Breast epithelium (tissue), 4 donors: ENCODE data around the gene IRAG1. TPM values are rescaled to one million over a fixed set of nuclear protein-coding genes. Genes with fewer than 3 reads are reported as not detected.

ENCODE experiments used
- DNase-seq, 2 donors: peaks; one replicate each; pipeline ENCODE4 v3.0.0-alpha.2; 2019; ENCODE audit warnings: low spot score in 2 of 2
- H3K27ac ChIP-seq, 2 donors: fragments of 200-600 bp; sonication (generic) in 1 of 2; one replicate each; pipeline ENCODE4 v1.5.1; 2016 to 2019; ENCODE audit warnings: mild to moderate bottlenecking in 1 of 2
- H3K27me3 ChIP-seq, 2 donors: fragments of 200-600 bp; sonication (generic) in 1 of 2; one replicate each; pipeline versions ENCODE4 v1.5.1 to v1.6.0; 2017 to 2019; ENCODE audit warnings: control low read depth in 1 of 2, mild to moderate bottlenecking in 1 of 2
- H3K36me3 ChIP-seq: fragments of 200-600 bp; one replicate; pipeline ENCODE4 v1.5.1; 2019
- H3K4me1 ChIP-seq, 2 donors: fragments of 200-600 bp; sonication (generic); one replicate each; pipeline ENCODE4 v1.5.1; 2016 to 2019; ENCODE audit warnings: control low read depth in 1 of 2
- H3K4me3 ChIP-seq, 3 donors: fragments of 200-600 bp; sonication (generic); 1 replicate in 2 of 3; 2 replicates in 1 of 3; pipeline ENCODE4 v1.5.1; 2016 to 2019; ENCODE audit warnings: mild to moderate bottlenecking in 3 of 3, moderate library complexity in 2 of 3
- H3K9me3 ChIP-seq, 2 donors: fragments of 200-600 bp; sonication (generic) in 1 of 2; one replicate each; pipeline ENCODE4 v1.5.1; 2016 to 2019; ENCODE audit warnings: control low read depth in 1 of 2
- CTCF ChIP-seq, 3 donors: fragments of 450-650 bp; IDR thresholded peaks; one replicate each; pipeline ENCODE4 v1.5.1; 2016 to 2017; ENCODE audit warnings: antibody characterized with exemption in 3 of 3, mild to moderate bottlenecking in 3 of 3, moderate library complexity in 3 of 3
- POLR2A ChIP-seq: fragments of 450-650 bp; IDR thresholded peaks from one replicate; pipeline ENCODE4 v1.6.1; 2016; ENCODE audit warnings: antibody characterized with exemption, mild to moderate bottlenecking, moderate library complexity
- POLR2AphosphoS5 ChIP-seq, 3 donors: sonication (generic); formaldehyde crosslinking; IDR thresholded peaks; one replicate each; pipeline ENCODE4 v1.6.1; 2017; ENCODE audit warnings: antibody characterized with exemption in 3 of 3
- intact Hi-C: fragments of 100-400 bp; cut with DNase I; formaldehyde crosslinking; loops from one replicate; pipeline ENCODE4 v1.15.1; 2023; ENCODE audit warnings: low total_unique reads
- total RNA-seq, 3 donors: library from RNA; depleted of rRNA; stranded (reverse); fragments of >200 nt; gene quantifications; one replicate each; pipeline ENCODE4 v1.1.0, GENCODE V29; 2016

Gene IRAG1
- total RNA-seq, 3 donors from 2014 or later = 10.1 to 16.1 (median 13.2) TPM

DNA sequence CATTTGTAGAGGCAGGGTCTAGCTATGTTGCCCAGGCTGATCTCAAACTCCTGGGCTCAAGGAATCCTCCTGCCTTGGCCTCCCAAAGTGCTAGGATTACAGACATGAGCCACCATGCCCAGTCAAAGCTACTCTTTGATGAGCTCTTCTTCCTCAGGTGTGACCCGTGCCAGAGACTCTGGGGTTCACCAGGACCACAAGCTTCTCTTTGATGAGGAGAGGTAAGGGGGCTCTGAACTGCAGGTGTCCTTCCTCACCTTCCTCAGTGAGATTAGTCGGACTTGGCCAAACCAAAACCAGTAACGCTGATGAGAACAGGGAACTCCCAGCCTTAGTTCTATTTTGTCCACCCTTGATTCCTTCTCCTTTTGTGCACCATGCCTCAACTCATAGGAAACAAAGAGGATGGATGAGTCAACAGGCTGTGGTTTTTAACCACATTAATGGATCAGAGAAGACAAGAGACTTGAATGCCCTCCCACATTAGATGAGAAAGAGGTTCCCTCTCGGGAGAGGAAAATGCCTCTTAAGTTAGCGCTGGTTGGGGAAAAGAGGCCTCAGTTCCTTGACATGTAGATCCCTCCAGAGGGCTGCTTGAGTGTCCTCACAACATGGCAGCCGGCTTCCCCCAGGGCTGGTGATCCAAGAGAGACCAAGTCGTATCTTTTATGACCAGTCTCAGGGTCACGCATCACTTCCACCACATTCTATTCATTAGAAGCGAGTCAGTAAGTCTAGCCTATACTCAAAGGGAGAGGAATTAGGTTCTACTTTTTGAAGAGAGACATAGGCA lies 31.8 kb upstream of the IRAG1 start:
- Histone ChIP-seq H3K4me3 (no peak overlapping the region), H3K4me1 (no peaks in the 10 kb centered on the region), H3K27ac (no peak overlapping the region), H3K9me3 (no peaks in the 10 kb centered on the region), H3K36me3 (no peaks in the 10 kb centered on the region), H3K27me3 (no peaks in the 10 kb centered on the region)
- TF ChIP-seq POLR2A (no peak), CTCF (IDR thresholded peaks at IDR 0.05) (no peak), POLR2AphosphoS5 (IDR thresholded peaks at IDR 0.05) (no peak)
- intact Hi-C loops = no loop called here
- DNase-seq = no peak

DNA sequence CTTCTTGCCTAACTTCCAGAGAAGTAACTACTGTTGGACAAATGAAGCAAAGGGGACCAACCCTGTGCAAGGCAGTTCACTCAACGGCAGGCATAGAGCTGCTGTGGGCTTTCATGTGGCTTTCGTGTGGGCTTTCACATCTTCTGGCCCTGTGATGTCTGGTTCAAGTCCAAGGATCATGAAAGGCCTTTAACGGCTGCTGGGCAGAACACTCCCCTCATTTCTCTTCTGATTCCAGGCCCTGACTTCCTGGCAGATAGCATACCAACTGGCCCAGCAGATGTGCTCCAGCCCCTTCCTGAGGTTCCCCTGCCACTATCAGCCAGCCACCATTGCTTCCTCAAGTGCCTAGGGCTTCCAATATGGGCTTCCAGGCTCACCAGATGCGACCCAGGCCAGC lies 28.8 kb upstream of the IRAG1 start:
- intact Hi-C loops = no loop called here
- no peak overlapping the region for H3K4me3 ChIP-seq
- H3K27me3 ChIP-seq = no peaks in the 10 kb centered on the region
- H3K36me3 ChIP-seq = no peaks in the 10 kb centered on the region
- no peak for DNase-seq
- TF ChIP-seq CTCF (IDR thresholded peaks at IDR 0.05) = no peak
- no peak for TF ChIP-seq POLR2AphosphoS5 (IDR thresholded peaks at IDR 0.05)
- TF ChIP-seq POLR2A = no peak
- no peaks in the 10 kb centered on the region for H3K4me1 ChIP-seq
- no peak overlapping the region for H3K27ac ChIP-seq
- H3K9me3 ChIP-seq = no peaks in the 10 kb centered on the region

DNA sequence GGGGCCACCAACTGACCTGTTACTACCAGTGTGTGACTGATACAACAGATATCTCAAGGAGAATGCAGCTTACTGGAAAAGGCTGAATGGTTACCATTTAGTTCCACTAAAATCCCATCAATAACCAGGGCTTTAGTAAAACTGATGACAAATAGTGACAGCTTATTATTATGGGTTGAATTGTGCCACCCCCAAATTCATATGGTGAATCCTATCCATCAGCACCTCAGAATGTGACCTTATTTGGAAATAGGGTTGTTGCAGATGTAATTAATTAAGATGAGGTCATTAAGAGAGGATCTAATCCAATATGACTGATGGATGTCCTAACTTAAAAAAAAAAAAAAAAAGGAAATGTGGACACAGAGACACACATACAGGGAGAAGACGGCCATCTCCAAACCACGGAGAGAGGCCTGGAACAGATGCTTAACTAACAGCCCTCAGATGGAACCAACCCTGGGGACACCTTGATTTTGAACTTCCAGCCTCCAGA lies 27.4 kb upstream of the IRAG1 start:
- no peaks in the 10 kb centered on the region for H3K9me3 ChIP-seq
- no peaks in the 10 kb centered on the region for H3K27me3 ChIP-seq
- no peaks in the 10 kb centered on the region for H3K36me3 ChIP-seq
- no peak overlapping the region for H3K27ac ChIP-seq
- TF ChIP-seq CTCF (IDR thresholded peaks at IDR 0.05) = no peak
- TF ChIP-seq POLR2A = no peak
- TF ChIP-seq POLR2AphosphoS5 (IDR thresholded peaks at IDR 0.05) = no peak
- no peak overlapping the region for H3K4me3 ChIP-seq
- DNase-seq = no peak
- H3K4me1 ChIP-seq = no peaks in the 10 kb centered on the region
- intact Hi-C loops = no loop called here

DNA sequence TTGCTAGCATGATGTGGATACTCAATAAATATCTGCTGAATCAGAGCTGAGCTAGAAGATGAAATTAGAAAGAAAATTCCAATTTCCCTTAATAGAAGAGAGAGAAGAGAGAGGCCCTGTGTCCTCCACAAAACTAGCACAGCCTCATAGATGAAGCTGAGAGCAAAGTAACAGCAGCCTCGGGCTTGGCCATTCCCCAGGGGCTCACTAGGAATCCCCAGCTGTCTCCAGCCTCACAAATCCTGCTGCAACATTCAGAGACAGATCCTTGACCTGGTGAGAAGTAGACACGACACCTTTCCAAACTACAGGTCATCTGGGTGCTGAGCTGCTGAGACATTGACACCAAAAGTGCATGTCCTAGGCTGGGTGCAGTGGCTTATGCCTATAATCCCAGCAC lies 26.1 kb upstream of the IRAG1 start:
- Histone ChIP-seq H3K4me1 (no peaks in the 10 kb centered on the region), H3K36me3 (no peaks in the 10 kb centered on the region), H3K27me3 (no peaks in the 10 kb centered on the region), H3K9me3 (no peaks in the 10 kb centered on the region), H3K4me3 (no peak overlapping the region), H3K27ac (no peak overlapping the region)
- no peak for DNase-seq
- TF ChIP-seq POLR2AphosphoS5 (IDR thresholded peaks at IDR 0.05) (no peak), CTCF (IDR thresholded peaks at IDR 0.05) (no peak), POLR2A (no peak)
- intact Hi-C loops = no loop called here

DNA sequence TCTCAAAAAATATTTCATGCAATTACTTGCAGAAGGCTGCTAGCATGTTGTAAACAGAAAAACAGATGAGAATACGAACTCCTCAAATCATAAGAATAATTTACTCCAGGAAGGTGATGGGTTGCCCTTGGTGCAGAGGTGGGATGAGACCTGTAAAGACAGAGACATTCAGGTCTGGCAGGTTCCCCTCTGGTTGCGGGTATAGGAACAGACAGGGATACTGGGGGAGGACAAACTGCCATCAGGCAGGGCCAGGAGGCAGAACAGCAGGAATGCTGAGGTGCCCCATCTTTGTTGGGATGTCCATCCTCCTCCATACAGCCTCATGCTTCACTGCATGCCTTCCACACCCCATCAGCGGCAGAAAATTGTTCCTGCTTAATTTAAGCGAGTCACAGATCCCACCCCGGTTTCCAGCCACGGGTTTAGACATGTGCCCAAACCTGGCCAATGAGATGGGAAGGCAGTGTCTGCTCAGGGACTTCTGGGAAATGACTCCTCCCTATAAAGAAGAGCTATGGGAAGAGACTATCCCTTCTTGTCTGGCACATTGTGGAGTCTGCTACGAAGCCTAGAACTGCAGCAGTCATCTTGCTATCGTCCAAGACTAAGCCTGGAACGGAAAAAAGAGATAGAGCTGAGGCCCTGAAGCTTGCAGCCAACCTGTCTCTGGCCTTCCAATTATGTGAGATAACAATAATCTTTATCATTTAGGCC lies 23.1 kb upstream of the IRAG1 start:
- H3K9me3 ChIP-seq = no peaks in the 10 kb centered on the region
- intact Hi-C loops = loop anchor here (2.0 kb wide), 1 partner anchor 16 kb away; no protein-coding TSS in a partner anchor

More for the DNA sequence above, 23.1 kb upstream of the IRAG1 start:
- Histone ChIP-seq H3K4me3 (no peak overlapping the region), H3K27me3 (no peaks in the 10 kb centered on the region), H3K27ac (no peak overlapping the region), H3K4me1 (no peaks in the 10 kb centered on the region), H3K36me3 (no peaks in the 10 kb centered on the region)
- TF ChIP-seq CTCF (IDR thresholded peaks at IDR 0.05) (no peak), POLR2A (no peak), POLR2AphosphoS5 (IDR thresholded peaks at IDR 0.05) (no peak)
- no peak for DNase-seq
